Stimulated activated CD8-positive, alpha-beta memory T cell treated with anti-CD3 and anti-CD28 coated beads, Interleukin-2, amount 100 ng/mL, for 1 hour (primary cell): ENCODE results near the gene DNAJB11.
A peak's percentile ranks its signal among the peaks of the same experiment; 100 is the strongest.
"Not testable (repeated sequence)": the region's sequence is repeated elsewhere in the genome, so short reads cannot be mapped to it uniquely, and the experiment has no call there.

Source experiments
- DNase-seq, 2 donors: peaks; one replicate each; pipeline ENCODE4 v3.0.0-alpha.2; 2020; ENCODE audit warnings: low read depth in 2 of 2

The DNAJB11 gene

GRCh38 chr3:186552408-186553031 is 18.0 kb upstream of the DNAJB11 start:
- no peak for DNase-seq

- DNase-seq = no peak
These were observed 5.9 kb upstream of the DNAJB11 start for GRCh38 chr3:186564586-186564985.

GRCh38 chr3:186566772-186567071 is 3.8 kb upstream of the DNAJB11 start:
- no peak for DNase-seq

- DNase-seq = peak; percentile 90 to 92
These were observed 3.2 kb upstream of the DNAJB11 start, which contains the start of gene TBCCD1 for GRCh38 chr3:186567072-186567921. Gene TBCCD1, minus strand, starts transcription at chr3:186567339. Its CDS starts 3,010 bp downstream, at chr3:186564329.

- DNase-seq = not testable (repeated sequence)
These were observed 1.2 kb upstream of the DNAJB11 start for GRCh38 chr3:186569361-186569760.

- no peak for DNase-seq
These were observed 783 bp upstream of the DNAJB11 start for GRCh38 chr3:186569779-186570095.

- DNase-seq = no peak
These were observed 572 bp downstream of the DNAJB11 start for GRCh38 chr3:186570941-186571643.

- no peak for DNase-seq
These were observed 1.1 kb downstream of the DNAJB11 start for GRCh38 chr3:186571644-186572013.

- no peak for DNase-seq
These were observed 7.0 kb downstream of the DNAJB11 start for GRCh38 chr3:186577521-186577920.

GRCh38 chr3:186580785-186581184 is 10.3 kb downstream of the DNAJB11 start:
- DNase-seq = no peak

- no peak for DNase-seq
These were observed 12.0 kb downstream of the DNAJB11 start for GRCh38 chr3:186582541-186582940.

- no peak for DNase-seq
These were observed 13.3 kb downstream of the DNAJB11 start for GRCh38 chr3:186583831-186584230.

- not testable (repeated sequence) for DNase-seq
These were observed 15.7 kb downstream of the DNAJB11 start for GRCh38 chr3:186586245-186586644.

GRCh38 chr3:186587183-186587582 is 16.7 kb downstream of the DNAJB11 start:
- no peak for DNase-seq

GRCh38 chr3:186588632-186589031 is 18.1 kb downstream of the DNAJB11 start:
- DNase-seq = no peak

- no peak for DNase-seq
These were observed 18.6 kb downstream of the DNAJB11 start for GRCh38 chr3:186589121-186589520.

- DNase-seq = no peak
These were observed 19.5 kb downstream of the DNAJB11 start for GRCh38 chr3:186589856-186590579.

- DNase-seq = no peak
These were observed 20.2 kb downstream of the DNAJB11 start for GRCh38 chr3:186590580-186591295.

- DNase-seq = no peak
These were observed 22.2 kb downstream of the DNAJB11 start for GRCh38 chr3:186592682-186593081.

GRCh38 chr3:186593862-186594261 is 23.3 kb downstream of the DNAJB11 start:
- DNase-seq = no peak

- no peak for DNase-seq
These were observed 24.1 kb downstream of the DNAJB11 start for GRCh38 chr3:186594591-186595113.
